ENCODE results near the gene TRPV4. TPM values are rescaled to one million over a fixed set of nuclear protein-coding genes. Genes with fewer than 3 reads are reported as not detected.
A peak's percentile ranks its signal among the peaks of the same experiment; 100 is the strongest.
"Not testable (repeated sequence)": the region's sequence is repeated elsewhere in the genome, so short reads cannot be mapped to it uniquely, and the experiment has no call there.

The TRPV4 gene
- total RNA-seq, 1 experiment from 2014 or later = not detected

DNA sequence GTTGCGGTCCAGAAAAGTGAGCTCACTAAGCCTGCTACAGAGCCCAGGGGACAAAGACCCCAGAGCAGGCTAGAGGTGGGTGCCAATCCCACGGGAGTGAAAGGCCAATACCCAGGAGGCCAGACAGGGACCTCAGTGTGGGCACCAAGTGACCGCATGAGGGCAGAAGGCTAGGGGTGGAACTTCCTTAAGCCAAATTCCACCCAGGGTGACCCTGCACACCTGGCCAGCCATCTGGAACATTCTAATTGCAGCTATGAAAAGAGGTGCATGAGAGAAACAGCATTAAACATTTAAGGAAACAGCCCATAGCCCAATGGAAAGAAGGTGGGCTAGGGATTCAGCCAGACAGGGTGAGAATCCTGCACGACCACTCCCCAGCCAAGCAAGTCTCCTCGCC lies 27.8 kb upstream of the TRPV4 start:
- DNase-seq (ENCODE audit: low spot score) = no peak

GRCh38 chr12:109858764-109859163 lies 25.6 kb upstream of the TRPV4 start:
- DNase-seq (ENCODE audit: low spot score) = no peak

DNA sequence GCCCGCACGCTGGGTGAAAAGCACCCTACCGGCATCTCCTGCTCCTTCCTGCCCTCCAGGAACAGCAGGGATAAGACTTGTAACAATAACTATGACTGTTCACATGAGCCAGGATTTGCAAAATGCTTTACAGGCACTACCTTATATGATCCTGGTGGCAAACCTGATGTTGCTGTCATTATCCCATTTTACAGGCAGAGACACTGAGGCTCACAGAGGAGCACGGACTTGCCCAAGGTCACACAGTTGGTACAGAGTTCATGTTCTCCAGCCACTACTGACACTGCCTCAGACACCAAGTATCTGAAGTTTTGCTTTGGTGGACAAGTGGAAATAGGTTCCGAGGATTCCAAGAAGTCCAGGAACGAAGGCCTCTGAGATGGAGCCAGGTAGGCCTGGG lies 24.5 kb upstream of the TRPV4 start:
- no peak for DNase-seq (ENCODE audit: low spot score)

DNA sequence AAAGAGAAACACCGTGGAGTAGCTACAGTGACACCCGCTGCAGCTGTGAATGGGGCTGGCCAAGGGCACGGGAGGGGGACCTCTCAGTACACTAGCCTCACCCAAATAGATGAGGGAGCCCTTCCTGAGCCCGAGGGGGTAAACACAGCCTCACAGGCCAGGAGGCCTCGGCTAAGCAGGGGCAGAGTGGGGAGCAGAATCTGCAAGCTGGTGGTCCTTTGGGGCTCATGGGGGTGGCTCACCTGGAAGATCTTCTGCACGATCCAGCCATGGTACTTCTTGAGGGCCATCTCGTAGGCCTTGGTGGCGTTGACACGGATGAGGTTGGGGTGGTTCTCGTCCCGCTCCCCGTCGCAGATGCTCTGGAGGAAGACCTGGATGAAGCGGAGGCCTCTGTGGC lies 22.2 kb upstream of the TRPV4 start:
- DNase-seq (ENCODE audit: low spot score) = no peak

DNA sequence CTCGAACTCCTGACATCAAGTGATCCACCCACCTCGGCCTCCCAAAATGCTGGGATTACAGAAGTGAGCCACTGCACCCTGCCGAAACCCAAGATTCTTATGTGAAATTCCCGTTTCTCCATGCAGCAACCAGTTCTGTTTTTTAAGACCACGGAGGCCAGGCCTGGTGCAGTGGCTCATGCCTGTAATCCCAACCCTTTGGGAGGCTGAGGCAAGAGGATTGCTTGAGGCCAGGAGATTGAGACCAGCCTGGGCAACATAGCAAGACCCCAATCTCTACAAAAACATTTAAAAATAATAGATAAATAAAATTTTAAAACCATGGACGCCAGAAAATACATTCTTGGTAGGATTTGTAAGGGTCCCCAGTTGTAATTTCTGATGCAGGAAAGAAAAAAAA lies 17.3 kb upstream of the TRPV4 start:
- not testable (repeated sequence) for DNase-seq (ENCODE audit: low spot score)

GRCh38 chr12:109847142-109847735 lies 14.0 kb upstream of the TRPV4 start:
- no peak for DNase-seq (ENCODE audit: low spot score)

DNA sequence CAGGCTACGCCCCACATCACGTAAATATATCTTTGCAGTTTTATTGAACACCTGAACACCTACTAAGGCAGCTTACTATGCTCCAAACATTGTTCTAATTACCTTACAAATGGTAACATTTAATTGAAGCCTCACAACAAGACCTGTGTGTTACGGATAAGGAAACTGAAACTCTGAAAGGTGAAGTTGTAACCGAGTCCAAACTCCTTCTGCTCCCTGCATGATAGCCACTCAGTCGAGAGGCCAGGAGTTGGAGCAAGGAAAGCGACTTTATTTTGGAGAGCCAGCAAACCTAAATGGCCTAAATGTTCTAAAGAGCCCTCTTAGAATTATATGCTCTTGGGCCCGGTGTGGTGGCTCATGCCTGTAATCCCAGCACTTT lies 12.6 kb upstream of the TRPV4 start:
- no peak for DNase-seq (ENCODE audit: low spot score)

- DNase-seq (ENCODE audit: low spot score) = peak; percentile 63
Observed at GRCh38 chr12:109844983-109845823, 12.0 kb upstream of the TRPV4 start.

DNA sequence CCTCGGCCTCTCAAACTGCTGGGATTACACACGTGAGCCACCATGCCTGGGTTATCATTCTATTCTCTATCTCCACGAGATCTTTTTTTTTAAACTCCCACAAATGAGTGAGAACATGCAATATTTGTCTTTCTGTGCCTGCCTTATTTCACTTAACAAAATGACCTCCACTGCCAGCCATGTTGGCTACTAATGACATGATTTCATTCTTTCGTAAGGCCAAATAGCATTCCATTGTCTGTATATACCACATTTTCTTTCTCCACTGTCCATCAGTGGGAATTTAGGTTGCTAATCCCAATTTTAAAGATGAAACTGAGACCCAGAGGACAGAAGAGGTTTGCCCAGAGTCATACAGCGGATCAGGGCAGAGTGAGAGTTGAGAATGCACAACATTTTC lies 10.9 kb upstream of the TRPV4 start:
- no peak for DNase-seq (ENCODE audit: low spot score)

- DNase-seq (ENCODE audit: low spot score) = no peak
Observed at GRCh38 chr12:109842021-109842420, 8.8 kb upstream of the TRPV4 start.

GRCh38 chr12:109841356-109841755 lies 8.2 kb upstream of the TRPV4 start:
- DNase-seq (ENCODE audit: low spot score) = no peak

- DNase-seq (ENCODE audit: low spot score) = peak; percentile 65
Observed at GRCh38 chr12:109840305-109841074, 7.3 kb upstream of the TRPV4 start.

DNA sequence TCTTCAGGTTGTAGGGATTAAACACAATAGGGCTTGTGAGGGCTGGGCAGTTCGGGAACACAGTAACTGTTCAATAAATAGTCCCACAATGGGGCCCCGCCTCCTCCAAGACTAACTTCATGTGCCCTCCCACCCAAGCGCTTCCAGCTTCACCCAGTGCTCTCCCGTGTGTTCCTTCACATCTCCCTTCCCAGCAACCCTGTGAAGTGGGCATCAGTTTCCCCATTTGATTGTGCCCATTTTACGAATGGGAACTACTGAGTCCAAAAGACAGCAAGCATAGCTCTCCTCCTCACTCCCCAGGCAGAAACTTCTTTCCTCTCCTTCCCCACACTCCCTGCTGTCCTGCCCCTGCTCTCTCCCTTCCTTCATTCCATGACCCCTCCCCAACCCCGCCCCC lies 6.2 kb upstream of the TRPV4 start:
- no peak for DNase-seq (ENCODE audit: low spot score)

GRCh38 chr12:109836916-109837315 lies 3.7 kb upstream of the TRPV4 start:
- no peak for DNase-seq (ENCODE audit: low spot score)

GRCh38 chr12:109835827-109836226 lies 2.6 kb upstream of the TRPV4 start:
- no peak for DNase-seq (ENCODE audit: low spot score)

DNA sequence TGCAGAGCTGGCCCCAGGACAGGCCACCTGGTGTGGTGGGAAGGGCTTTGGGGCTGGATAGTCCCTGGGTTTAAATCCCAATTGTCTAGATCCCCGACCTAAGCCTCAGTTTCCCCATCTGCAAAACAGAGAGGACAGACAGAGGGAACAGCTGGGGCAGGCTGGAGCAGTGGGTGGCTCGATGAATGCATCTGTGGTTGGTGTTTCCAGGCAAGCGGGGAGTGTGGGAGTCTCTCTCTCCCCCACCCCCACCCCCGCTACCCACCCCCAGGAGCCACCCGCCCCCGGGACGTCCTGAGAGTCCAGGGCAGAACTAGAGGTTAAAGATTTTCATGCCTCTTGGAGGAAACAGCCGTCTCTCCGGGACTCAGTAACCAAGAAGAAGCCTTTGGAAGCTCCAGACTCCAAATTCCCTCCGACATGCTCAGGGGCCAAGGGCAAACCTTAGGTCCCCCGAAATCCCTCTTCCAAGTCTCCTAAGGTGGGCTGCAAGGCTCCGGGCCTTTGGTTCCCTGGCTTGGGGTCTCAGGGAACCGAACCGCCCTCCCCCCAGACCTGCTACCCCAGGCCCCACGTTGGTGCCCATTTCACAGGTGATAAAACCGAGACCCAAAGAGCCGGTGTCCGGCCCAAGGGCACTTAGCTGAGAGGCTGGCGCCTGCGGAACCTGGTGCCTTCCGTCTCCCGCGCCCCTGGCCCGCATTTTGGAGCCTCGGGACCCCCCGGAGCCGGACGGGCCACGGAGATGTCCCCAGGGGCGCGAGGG lies 474 bp downstream of the TRPV4 start:
- DNase-seq (ENCODE audit: low spot score) = no peak

DNA sequence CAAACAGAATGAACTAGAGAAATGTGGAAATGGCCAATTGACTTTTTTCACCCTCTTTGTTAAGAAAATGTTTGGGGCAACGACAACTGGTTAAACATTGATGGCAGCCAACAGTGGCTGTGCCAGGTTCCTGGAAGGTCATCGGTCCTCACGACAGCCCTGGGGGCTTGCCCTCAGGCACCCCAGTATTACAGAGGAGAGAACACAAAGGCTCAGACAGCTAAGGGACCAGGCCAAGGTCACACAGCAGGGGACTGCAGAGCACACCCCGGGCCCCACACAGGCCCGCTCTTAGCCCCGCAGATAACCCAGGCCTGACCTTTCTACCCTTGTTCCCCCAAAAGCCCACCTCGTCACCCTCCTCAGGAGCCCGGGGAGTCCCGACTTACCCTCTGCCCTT lies 1.3 kb downstream of the TRPV4 start:
- no peak for DNase-seq (ENCODE audit: low spot score)

DNA sequence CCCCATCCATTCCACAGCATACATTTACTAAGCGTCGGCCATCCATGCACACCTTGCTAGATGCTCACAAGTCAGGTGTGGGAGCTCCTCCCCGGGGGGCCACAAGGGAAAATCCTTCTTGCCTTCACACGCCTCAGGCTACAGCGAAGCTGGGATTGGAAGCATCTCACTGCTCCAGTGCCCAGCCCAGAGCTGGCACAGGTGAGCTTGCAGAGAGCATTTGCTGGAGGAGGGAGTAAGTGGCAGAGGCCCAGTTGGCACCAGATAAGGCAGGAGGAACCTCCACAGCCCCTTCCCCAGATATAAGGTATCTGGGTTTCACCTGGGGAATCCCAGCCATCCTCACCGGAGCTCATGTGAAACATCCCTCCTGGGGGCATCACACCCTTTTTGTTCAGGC lies 1.8 kb downstream of the TRPV4 start:
- DNase-seq (ENCODE audit: low spot score) = no peak

DNA sequence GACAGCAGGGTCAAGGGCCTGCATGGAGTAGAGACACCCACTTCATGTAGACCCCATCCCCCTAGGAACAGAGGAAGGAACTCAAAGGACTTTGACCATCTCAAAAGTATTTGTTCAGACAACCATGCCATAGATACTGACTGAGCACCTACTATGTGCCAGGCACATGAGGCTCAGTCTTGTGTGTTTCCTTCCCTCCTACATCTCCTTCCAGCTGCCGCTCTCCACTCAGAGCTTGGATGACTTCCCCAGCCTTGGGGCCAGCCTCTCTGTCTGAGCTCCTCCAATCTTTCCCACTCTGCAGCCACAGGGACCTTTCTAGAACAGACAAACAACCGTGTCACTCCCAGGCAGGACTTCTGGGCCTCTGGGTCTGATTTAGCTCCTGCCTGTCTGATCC lies 2.5 kb downstream of the TRPV4 start:
- no peak for DNase-seq (ENCODE audit: low spot score)

DNA sequence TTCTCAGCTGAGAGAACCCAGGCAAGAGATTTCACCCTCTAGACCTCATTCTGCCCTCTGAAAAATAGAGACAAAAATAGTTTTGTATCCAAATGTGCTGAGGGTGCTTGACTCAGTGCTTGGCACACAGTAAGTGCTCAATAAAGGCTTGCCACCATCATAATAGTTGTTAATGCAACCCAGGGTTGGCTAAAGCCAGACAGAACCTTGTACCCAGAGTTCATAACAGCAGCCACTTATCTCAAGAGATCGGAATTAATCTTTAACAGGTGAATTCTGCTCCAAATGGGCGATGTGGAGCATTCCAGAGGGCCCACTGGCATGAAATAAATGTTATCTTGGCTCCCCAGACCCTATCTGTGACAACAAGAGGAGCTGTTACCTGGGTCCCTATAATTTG lies 2.9 kb downstream of the TRPV4 start:
- DNase-seq (ENCODE audit: low spot score) = no peak

DNA sequence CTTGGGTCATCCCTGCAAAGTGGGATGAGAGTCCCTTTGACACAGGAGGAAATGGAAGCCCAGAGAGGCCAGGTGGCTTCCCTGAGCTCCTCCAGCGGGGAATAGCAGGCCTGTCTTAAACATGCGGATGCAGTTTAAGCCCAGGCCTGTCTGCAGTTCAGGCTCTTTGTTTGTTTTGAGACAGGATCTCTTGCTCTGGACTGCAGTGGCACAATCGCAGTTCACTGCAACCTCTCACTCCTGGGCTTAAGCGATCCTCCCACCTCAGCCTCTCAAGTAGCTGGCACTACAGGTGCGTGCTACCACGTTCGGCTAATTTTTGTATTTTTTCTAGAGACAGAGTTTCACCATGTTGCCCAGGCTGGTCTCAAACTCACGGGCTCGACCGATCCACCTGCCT lies 3.5 kb downstream of the TRPV4 start:
- DNase-seq (ENCODE audit: low spot score) = no peak
